Measurements from ENCODE around the gene THSD8. TPM values are rescaled to one million over a fixed set of nuclear protein-coding genes. Genes with fewer than 3 reads are reported as not detected.

THSD8 gene
- total RNA-seq, 1 experiment from 2014 or later: not detected

DNA sequence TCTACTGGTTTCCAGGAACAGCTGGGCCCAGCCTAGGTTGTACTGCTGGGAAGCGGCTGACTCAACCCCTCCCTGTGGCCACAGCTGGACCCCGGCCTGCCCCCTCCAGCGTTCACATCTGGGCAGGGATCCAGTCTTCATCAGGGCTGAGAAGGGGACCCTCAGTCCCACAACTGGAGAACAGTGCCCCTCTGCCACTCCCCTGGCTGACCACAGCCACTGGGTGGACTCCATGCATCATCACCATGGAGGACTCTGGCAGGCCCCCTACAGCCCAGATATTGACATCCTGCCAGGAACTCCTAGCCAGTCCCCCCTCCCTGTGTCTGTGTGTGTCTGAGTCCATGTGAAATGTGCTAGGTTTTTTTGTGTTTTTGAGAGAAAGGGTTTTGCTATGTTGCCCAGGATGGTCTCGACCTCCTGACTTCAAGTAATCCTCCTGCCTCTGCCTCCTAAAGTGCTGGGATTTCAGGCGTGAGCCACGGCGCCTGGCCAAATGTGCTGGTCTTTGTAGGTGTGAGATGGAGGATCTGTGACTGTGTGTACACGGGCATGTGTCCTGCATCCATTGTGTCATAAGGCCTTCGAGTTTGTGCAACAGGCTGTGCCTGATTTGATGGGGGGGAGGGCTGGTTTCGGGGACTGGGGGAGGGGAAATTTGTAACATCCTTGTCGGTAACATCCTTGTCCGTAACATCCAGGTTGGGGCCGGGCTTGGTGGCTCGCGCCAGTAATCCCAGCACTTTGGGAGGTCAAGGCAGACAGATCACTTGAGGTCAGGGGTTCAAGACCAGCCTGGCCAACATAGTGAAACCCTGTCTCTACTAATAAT, 22.5 kb upstream of the THSD8 start:
- peak; percentile 65 for DNase-seq (ENCODE audit: low spot score)

DNA sequence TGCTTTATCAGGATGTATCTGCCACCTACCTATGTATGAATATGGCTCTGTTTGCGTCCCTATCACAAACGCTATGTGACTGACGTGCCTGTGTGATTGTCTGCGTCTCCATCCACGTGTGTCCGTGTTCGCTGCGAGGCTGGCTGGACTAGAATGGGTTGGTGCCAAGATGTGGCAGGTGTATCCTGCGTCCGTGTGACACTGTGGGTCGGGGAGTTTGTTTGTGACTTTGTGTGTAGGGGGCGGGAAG, 19.8 kb upstream of the THSD8 start:
- DNase-seq (ENCODE audit: low spot score): no peak

DNA sequence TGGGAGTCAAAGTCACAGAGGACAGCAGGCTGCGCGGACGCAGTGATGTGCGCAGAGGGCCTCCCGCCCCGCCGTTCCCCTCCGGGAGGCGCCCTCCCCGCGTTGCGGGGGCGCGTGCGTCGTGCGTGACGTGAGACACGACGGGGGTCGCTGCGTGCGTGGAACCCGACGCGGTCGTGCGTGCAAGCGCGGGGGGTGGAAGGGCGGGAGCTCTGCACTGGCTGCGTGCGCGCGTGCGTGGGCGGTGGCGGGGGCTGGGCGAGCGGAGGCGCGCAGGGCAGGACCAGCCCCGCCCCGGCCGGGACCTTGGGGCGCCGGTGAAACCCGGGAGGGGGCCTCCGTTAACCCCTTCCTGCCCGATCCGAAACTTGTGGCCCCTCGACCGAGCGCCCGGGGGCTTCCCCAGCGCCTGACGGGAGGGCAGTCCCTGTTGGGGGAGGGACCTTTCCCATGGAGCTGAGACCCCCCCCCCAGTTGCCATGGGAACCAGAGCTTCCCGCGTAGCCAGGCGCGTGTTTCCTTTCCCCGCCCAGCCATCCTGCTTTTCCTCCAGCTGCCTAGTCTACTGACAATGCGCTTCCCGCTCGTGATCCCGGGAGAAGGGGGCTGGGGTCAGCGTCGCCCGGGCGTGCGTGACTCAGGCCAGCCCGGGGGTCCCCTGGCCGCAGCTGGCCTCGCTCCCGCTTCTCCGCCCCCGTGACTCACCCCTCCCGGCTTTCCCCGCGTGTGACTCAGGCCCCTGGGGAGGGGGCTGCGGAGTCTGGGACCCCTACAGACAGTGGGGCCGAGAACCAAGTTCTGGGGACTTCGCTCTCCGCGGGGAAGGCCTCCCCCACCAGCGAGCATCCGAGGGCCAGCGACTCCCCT, 19.2 kb upstream of the THSD8 start:
- DNase-seq (ENCODE audit: low spot score): peak; percentile 88

DNA sequence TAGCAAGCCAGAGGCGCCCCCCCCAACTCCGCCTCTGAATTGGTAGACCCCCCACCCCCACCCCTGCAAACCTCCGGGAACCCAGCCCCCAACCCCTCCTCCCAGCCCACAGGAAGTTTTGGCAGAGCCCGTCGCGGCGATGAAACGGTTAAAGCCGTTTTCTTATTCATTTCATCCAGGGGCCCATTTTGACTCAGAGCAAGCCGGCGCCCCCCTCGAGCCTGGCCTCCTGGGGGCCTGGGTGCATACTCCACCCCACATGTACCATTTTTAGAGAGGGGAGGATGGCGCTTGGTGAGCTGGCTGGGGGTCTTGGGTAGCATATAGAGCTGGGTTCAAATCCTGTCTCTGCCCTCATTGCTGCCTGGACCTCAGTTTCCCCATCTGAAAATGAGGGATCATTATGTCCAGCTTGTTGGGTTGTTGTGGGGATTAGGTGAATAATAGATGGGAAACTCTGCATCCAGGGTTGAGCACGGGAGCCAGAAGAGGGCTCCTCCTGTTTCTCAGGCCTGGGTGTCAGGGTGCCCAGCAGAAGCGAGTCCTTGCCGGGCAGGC, 18.5 kb upstream of the THSD8 start:
- DNase-seq (ENCODE audit: low spot score): peak; percentile 44

DNA sequence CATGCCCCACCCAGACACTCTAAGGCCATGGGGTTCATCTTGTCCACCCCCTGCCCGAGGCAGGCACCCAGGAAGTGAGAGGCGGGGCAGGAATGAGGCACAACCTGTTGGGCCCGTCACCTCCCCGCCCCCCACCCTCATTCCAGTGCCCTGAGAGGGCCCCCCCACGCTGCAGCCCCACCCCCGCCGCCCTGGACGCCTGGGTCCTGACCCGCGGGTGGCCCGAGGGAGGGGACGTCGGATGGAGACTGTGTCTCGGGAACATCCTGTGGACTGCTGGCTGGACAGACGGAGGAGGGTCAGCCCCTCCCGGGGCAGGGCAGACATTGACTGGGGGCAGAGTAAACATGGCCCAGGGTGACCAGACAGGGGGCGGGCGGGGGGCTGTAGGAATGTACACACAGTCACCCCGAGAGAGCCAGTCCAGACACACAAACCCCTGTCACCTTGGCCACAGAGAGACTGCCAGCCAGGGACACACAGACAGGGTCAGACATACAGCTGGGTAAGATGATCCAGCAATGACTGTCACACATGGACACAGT, 17.9 kb upstream of the THSD8 start:
- DNase-seq (ENCODE audit: low spot score): peak; percentile 82

DNA sequence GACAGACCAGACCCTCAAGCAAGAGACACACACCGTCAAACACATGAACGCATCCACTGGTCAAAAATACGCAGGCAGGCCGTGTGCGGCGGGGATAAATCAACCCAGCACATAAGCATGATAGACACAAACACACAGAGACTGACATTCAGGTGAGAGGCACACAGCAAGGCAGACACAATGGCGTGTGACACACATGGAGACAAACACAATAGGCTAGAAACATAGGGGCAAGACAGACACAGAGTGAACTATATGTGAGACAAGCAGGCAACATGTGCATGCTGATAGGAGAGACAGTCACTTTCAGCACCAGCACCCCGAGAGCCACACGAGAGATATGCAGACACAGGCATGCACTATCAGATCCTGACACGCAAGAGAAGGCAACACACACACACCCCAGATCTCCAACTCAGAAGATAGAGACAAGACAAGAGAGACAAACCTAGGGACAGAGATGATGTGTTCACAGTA, 17.4 kb upstream of the THSD8 start:
- peak; percentile 18 for DNase-seq (ENCODE audit: low spot score)

DNA sequence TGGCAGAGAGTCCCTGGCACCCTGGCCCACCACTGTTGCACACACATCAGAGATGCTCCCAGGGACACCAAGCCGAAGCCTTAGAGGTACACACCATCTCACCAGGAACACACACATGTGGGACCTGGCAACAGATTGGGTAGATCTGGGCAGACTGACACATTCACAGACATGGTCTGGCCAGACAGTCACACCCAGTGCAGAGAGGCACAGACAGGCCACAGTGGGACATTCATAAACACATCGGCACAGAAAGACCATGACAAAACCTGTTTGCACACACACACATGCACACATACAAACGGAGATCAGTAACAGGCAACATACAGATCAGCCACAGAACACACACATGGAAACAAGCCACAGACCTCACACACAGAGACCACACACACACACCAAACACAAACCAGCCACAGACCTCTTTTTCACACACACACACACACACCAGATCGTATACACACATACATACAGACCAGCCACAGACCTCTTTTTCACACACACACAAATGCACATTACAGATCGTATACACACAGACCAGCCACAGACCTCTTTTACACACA, 16.9 kb upstream of the THSD8 start:
- DNase-seq (ENCODE audit: low spot score): no peak

DNA sequence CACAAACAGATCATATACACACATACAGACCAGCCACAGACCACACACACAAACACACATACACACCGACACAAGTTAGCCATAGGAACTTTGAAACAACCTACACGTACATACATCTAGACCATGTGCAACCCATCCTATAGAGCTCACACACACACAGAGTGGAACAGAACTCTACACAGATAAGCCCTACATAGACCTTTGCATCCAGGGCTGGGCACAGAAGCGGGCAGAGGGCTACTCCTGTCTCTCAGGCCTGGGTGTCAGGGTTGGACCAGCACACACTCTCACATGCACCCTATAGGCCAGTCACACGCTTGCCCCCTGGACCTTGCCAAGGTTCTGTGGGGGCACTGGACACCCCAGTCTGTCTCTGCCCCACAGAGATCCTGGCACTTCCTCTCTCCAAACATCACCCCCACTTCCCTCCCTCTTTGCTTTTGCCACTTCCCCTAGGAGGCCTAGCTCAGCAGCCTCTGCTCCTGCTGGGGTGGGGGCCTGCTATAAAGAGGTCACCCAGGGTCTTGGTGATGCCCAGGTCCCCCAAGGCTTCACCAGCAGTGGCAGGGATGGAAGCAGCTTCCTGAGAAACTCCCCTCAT, 16.3 kb upstream of the THSD8 start:
- peak; percentile 50 for DNase-seq (ENCODE audit: low spot score)

DNA sequence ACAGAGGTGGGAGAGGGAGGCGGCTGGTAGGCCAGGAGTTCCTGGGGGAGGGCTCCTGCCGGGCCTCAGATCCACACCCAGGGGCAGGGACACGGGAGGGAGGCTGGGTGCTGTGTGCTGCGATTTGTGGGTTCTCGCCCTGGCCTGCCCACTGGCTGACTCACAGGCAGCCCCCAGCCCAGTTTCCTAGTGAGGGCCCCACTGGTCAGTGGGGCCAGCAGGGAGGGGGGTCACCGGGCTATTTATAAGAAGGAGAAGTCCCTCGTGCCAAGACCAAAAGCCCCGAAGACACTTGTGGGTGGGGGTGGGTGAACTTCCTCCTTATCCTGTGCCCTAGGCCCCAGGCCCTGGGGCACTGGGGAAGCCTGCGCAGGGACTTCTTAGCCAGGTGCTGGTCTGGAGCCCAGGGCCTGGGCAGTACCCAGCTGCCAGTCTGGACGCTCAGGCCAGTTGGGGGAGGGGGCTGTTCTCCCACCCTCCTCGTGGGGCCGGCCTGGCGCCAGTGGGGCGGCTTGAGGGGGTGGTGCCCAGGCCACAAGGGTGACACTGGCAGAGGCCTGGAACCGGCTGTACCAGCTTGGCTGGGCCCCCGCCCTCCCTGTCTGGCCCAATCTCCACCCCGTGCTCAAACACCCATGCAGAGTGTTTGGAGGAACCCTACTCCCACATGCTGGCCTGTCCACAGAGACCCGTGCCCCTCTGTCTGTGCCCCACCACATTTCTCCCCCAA, 15.6 kb upstream of the THSD8 start:
- peak; percentile 60 for DNase-seq (ENCODE audit: low spot score)

DNA sequence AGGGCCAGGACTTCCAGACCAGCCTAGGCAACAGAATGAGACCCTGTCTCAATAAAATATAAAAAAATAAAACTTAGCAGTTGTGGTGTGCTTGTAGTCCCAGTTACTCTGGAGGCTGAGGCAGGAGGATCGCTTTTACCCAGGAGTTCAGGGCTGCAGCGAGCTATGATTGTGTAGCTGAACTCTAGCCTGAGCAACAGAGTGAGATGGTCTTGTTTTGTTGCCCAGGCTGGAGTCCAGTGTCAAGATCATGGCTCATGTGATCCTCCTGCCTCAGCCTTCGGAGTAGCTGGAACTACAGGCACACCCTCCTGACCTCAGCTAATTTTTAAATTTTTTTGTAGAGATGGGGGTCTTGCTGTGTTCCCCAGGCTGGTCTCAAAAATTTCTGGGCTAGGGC, 14.9 kb upstream of the THSD8 start:
- DNase-seq (ENCODE audit: low spot score): no peak

DNA sequence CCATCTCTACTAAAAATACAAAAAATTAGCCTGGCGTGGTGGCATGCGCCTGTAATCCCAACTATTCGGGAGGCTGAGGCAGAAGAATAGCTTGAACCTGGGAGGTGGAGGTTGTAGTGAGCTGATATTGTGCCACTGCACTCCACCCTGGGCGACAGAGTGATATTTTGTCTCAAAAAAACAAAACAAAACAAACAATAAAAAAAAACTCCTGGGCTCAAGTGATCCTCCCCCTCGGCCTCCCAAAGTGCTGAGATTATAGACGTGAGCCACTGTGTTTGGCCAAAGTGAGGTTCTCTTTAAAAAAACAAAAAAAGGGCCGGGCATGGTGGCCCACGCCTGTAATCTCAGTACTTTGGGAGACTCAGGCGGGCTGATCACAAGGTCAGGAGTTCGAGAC, 14.4 kb upstream of the THSD8 start:
- DNase-seq (ENCODE audit: low spot score): no peak

DNA sequence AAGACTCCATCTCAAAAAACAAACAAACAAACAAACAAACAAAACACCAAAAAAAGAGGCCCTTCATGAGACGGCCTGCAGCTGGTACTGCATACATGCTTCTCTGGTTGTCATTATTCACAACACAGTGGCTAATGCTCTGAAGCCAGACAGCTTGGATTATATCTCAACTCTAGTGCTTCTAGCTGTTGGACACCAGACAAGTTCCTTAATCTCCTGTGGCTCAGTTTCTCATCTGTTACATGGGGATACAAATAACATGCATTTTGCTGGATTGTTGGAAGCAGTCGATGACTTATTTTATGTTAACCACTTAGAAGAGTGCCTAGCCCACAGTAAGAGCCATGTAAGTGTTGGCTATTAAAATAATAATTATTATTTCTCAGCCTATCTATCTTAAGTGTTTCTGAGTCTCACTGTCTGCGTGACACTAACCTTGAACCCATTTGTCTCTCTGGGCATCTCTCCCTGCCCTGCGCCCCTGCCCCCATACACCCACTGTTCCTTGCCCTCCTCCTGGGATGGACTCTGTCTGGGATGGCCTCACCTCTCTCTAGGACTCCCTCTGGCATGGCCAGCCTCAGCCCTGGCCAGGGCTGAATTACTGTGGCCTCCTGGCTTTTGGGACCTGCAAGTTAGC, 13.7 kb upstream of the THSD8 start:
- DNase-seq (ENCODE audit: low spot score): no peak

DNA sequence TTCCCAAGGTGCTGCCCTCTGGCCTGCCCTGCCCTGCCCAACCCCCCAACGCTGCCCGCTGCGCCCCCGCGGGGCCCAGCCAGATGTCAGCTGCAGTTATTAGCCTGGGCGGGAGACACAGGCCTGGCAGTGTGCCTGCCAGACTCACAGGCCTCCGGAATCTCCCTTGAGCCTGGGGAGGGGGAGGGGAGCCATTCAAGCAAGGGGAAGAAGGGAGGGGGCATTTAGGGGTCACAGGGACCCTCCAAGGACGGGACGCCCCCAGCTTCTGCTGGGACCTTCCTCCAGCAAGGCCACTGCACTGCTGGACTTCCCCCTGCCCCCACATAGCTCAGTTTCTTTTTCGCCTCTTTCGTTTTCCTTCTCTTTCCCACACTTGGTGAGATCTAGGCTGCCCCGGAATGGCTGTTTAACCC, 13.2 kb upstream of the THSD8 start:
- DNase-seq (ENCODE audit: low spot score): peak; percentile 81

DNA sequence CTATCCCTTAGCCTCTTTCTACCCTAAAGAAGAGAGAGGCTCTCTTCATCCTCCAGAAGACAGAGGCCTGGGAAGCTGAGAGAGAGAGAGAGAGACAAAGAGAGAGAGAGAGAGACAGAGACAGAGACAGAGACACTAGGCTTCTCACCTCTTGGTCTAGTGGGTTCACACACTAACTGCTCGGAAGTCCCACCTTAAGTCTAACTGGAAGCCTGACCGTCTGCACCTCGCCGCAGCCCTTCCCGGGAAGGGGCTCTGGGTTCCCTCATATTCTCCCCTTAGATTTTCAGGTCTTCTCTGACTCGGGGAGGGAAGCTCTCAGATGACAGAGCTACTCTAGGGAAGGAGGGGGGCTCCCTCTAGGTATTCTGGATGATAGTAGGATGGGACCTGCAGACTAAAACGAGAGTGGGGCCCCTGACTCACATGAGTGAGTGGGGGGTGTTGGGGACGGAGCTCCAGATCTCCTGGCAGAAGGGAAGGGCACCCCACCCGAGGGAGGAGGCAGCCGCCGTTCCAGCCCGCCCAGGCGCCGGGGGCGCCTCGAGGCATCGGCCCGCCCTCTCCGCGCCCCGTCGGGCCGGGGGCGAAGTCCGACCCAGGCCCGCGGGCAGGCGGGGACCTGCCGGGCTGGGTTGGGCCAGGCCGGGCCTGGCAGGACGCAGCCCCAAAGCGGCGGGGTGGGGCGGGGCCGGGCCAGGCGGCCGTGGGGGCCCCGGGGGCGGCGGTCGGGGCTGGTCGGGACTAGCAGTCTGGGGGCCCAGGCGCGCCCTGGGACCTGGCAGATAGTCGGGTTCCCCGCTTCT, 12.6 kb upstream of the THSD8 start:
- peak; percentile 41 for DNase-seq (ENCODE audit: low spot score)

DNA sequence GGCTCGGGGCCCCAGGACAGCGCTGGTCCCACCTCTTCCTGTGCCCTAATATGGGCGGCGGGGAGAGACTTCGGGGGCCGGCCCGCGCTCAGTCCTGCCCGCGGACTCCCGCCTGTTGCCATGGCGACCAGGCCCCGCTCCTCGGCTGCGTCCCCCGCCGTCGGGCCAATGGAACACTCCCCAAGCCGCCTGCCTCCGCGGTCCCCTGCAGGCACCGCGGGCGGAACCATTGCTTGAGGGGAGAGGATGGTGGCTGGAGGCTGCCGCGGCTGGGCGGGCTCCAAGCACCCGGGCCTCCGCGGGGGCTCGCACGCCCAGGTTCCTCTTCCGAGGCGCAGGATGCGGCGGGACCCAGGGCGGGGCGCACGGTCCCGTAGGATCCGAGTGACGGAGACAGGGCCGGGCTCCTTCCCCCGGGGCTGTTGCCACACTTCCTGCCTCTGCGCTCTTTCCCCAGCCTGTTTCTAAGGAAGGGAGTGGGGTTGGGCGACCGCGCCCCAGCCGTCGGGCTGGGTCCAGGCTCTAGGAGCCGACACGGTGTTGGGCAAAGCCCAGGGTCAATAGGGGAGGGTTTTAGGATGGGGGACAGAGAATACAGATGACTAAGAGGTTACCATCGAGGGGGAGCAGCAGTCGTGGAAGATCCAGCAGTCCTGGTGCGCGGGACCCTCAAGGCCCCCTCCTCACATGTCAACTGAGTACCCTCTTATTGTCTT, 11.8 kb upstream of the THSD8 start:
- peak; percentile 89 for DNase-seq (ENCODE audit: low spot score)

DNA sequence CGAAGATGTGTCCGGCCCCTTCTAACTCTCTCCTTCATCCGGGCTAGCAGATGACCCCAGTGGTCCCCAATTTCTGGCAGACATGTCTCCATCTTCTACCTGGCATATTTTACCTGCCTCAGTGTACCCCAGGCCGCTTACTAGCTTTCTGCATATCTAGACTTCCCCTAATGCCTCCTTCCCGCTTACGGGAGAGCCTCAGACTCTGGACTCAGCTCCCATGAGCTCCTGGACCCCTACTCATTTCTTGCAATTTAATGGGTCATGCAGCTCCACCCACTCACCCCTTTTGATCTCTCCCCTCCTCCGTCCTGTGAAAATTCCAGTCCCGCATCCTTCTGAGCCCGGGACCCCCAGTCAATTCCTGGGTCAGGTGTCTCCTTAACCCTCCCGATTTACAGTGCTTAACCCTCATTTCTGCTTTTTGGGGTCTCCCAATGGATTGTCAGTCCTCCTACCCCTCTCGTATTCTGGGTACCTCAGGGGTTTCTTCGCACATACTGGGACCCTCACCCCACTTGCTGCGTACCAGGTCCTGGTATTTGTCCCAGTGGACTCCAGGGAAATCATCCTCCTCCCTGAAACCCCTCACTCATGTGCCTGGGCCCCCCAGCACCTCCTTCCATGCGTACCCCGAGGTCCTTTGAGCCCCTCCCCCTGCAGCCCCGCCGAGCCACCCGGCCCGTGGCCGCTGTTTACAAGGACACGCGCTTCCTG, 11.1 kb upstream of the THSD8 start:
- DNase-seq (ENCODE audit: low spot score): no peak

DNA sequence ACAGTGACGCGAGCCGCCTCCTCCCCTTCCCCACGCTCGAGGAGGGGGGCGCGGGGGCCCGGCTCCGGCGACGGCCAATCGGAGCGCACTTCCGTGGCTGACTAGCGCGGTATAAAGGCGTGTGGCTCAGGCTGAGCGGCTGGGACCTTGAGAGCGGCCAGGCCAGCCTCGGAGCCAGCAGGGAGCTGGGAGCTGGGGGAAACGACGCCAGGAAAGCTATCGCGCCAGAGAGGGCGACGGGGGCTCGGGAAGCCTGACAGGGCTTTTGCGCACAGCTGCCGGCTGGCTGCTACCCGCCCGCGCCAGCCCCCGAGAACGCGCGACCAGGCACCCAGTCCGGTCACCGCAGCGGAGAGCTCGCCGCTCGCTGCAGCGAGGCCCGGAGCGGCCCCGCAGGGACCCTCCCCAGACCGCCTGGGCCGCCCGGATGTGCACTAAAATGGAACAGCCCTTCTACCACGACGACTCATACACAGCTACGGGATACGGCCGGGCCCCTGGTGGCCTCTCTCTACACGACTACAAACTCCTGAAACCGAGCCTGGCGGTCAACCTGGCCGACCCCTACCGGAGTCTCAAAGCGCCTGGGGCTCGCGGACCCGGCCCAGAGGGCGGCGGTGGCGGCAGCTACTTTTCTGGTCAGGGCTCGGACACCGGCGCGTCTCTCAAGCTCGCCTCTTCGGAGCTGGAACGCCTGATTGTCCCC, 10.4 kb upstream of the THSD8 start, which contains the start of gene JUNB:
TSS of gene JUNB (plus strand) at position 142 of the 706 bp plus-strand sequence. CDS start at position 428, 286 bp downstream.
- peak; percentile 90 for DNase-seq (ENCODE audit: low spot score)
